Measurements from ENCODE around the gene PAX7. TPM values are rescaled to one million over a fixed set of nuclear protein-coding genes. Genes with fewer than 3 reads are reported as not detected.

PAX7 gene
- total RNA-seq, 1 donor, result not detected

DNA sequence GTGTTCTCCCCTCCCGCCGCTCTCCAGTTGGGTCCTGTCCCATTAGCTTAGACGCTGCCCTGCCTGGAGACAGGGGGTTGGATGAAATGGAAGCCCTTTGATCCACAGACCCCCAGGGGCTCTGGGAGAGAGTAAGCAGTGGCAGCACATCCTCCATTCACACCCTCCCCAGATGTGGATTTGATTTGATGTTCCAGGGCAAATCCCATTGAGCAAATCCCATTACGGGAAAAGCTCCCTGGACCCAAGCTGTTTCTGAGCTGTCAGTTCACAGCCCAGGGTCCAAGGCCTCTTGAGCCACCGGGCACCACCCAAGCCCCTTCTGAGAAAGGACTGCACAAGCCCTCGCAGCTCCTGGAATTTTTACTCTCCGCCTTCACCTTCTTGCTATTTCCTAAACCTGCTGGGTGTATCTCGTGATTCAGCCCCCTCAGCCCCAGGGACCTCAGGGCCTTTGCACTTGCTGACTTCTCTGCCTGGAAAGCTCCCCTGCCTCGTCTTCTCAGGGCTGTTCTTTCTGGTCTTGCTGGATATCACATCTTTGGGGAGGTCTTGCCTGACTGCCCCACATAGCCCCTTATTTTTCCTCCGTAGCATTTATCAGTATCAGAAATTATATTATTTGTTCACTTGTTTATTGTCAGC, 101.1 kb downstream of the PAX7 start:
- no peak overlapping the region for H3K4me3 ChIP-seq (ENCODE audit: insufficient read depth, low read length)
- H3K27me3 ChIP-seq (ENCODE audit: insufficient read depth, low read length), result peaks cover 6% of the 10 kb centered on the region
- TF ChIP-seq, protein P1, sequence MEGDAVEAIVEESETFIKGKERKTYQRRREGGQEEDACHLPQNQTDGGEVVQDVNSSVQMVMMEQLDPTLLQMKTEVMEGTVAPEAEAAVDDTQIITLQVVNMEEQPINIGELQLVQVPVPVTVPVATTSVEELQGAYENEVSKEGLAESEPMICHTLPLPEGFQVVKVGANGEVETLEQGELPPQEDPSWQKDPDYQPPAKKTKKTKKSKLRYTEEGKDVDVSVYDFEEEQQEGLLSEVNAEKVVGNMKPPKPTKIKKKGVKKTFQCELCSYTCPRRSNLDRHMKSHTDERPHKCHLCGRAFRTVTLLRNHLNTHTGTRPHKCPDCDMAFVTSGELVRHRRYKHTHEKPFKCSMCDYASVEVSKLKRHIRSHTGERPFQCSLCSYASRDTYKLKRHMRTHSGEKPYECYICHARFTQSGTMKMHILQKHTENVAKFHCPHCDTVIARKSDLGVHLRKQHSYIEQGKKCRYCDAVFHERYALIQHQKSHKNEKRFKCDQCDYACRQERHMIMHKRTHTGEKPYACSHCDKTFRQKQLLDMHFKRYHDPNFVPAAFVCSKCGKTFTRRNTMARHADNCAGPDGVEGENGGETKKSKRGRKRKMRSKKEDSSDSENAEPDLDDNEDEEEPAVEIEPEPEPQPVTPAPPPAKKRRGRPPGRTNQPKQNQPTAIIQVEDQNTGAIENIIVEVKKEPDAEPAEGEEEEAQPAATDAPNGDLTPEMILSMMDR (IDR thresholded peaks at IDR 0.05; ENCODE audit: extremely low read depth, low read depth, low read length), result no peak
- H3K79me2 ChIP-seq (ENCODE audit: insufficient read depth, low read length), result no peaks in the 10 kb centered on the region
- H3K27ac ChIP-seq (ENCODE audit: low read depth, low read length), result no peak overlapping the region
- no peaks in the 10 kb centered on the region for H3K9me3 ChIP-seq (ENCODE audit: low read depth, low read length)
- H3K4me2 ChIP-seq (ENCODE audit: insufficient read depth, low read length), result no peak overlapping the region
- no peaks in the 10 kb centered on the region for H4K20me1 ChIP-seq (ENCODE audit: insufficient read depth, low read length)
- no peak overlapping the region for H2AFZ ChIP-seq (ENCODE audit: low read length)
- H3K4me1 ChIP-seq (ENCODE audit: insufficient read depth, low read length), result no peaks in the 10 kb centered on the region
- peak; percentile 73 for DNase-seq (ENCODE audit: insufficient read length, low spot score, missing footprints)
- H3K36me3 ChIP-seq (ENCODE audit: insufficient read depth, low read length), result no peaks in the 10 kb centered on the region

DNA sequence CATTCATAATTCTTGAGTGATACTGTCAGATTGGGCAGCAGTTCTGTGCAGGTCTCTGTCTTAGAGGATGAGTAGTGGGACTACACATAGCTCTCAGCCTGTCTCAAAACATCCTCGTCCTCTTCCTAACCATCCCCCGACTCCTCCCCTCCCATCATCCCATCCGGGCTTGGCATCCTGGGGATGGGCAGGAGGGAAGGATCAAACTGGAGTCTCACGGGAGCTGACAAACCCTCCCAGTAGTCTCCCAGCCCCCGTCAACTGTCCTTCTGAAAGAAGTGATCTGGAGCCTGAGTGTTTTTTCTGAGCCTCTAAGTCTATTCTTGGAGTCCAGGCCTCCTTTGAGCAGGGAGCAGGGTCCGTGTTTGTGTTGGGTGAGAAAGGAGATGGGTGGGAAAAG, 102.0 kb downstream of the PAX7 start:
- Histone ChIP-seq H3K4me1 (ENCODE audit: insufficient read depth, low read length) (no peaks in the 10 kb centered on the region), H3K79me2 (ENCODE audit: insufficient read depth, low read length) (no peaks in the 10 kb centered on the region), H3K4me3 (ENCODE audit: insufficient read depth, low read length) (no peak overlapping the region), H3K27ac (ENCODE audit: low read depth, low read length) (no peak overlapping the region), H4K20me1 (ENCODE audit: insufficient read depth, low read length) (no peaks in the 10 kb centered on the region), H3K9me3 (ENCODE audit: low read depth, low read length) (no peaks in the 10 kb centered on the region), H3K27me3 (ENCODE audit: insufficient read depth, low read length) (peaks cover 4% of the 10 kb centered on the region), H3K4me2 (ENCODE audit: insufficient read depth, low read length) (no peak overlapping the region), H3K36me3 (ENCODE audit: insufficient read depth, low read length) (no peaks in the 10 kb centered on the region), H2AFZ (ENCODE audit: low read length) (no peak overlapping the region)
- TF ChIP-seq, protein P1 (IDR thresholded peaks at IDR 0.05; ENCODE audit: extremely low read depth, low read depth, low read length), result no peak
- peak; percentile 47 for DNase-seq (ENCODE audit: insufficient read length, low spot score, missing footprints)

DNA sequence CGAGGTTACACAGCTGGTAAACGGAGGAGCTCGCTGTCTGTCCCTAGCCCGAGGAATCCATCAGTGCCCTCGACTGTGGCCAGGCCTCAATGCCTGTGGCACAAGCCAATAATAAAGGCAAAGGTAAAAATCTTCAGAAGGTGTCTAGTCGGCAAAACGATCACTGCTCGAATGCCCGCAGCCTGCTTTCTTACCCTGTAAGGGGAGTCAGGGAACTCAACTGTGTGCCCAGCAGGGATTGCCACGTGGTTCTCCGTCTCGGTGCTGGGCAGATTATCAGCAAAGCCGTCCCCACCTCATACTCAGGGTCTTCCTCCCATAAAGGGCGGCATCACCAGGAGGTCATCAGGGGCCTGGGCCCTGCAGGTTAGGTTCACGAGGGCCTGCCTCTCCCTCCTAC, 103.4 kb downstream of the PAX7 start:
- no peaks in the 10 kb centered on the region for H3K9me3 ChIP-seq (ENCODE audit: low read depth, low read length)
- TF ChIP-seq, protein P1 (IDR thresholded peaks at IDR 0.05; ENCODE audit: extremely low read depth, low read depth, low read length), result no peak
- H3K4me2 ChIP-seq (ENCODE audit: insufficient read depth, low read length), result no peak overlapping the region
- H3K4me1 ChIP-seq (ENCODE audit: insufficient read depth, low read length), result no peaks in the 10 kb centered on the region
- peaks cover 4% of the 10 kb centered on the region for H3K27me3 ChIP-seq (ENCODE audit: insufficient read depth, low read length)
- no peaks in the 10 kb centered on the region for H4K20me1 ChIP-seq (ENCODE audit: insufficient read depth, low read length)
- no peaks in the 10 kb centered on the region for H3K36me3 ChIP-seq (ENCODE audit: insufficient read depth, low read length)
- no peak overlapping the region for H2AFZ ChIP-seq (ENCODE audit: low read length)
- DNase-seq (ENCODE audit: insufficient read length, low spot score, missing footprints), result peak; percentile 51
- no peak overlapping the region for H3K4me3 ChIP-seq (ENCODE audit: insufficient read depth, low read length)
- no peaks in the 10 kb centered on the region for H3K79me2 ChIP-seq (ENCODE audit: insufficient read depth, low read length)
- no peak overlapping the region for H3K27ac ChIP-seq (ENCODE audit: low read depth, low read length)

DNA sequence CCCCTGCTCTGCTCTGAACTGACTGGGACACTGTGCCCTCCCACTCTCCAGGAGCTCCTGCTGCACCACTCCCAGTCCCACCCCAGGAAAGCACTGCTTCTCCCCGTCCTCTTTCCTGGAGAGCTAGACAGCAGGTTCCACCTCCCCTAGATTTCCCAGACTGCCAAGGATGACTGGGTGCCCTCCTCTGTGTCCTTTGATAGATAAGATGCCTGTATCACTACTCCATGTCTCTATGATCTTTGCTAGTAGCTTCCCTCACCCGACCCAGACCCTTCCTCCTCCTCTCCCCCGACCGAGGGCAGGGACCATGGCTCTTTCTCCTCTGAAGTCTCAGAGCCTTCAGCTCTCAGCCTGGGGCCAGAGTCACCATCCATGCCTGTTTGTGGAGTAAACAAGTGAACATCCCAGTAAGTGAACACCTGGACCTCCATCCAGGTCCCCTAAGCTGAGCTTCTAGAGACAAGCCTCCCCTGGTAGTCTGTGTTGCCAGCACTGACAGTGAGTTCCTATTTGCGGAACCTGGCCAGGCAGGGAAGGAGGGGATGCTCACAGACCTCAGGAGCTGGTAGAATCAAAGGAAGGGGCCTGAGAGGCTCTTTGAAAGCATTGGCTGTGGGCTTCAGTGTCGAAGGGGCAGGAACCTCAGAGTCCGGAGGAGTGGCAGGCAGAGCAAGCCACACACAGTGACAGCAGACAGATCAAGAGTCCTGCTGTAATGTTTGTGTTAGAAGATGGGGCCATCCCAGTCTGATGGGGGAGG, 104.0 kb downstream of the PAX7 start:
- Histone ChIP-seq H3K79me2 (ENCODE audit: insufficient read depth, low read length) (no peaks in the 10 kb centered on the region), H3K27me3 (ENCODE audit: insufficient read depth, low read length) (peaks cover 4% of the 10 kb centered on the region), H3K4me2 (ENCODE audit: insufficient read depth, low read length) (no peak overlapping the region), H3K27ac (ENCODE audit: low read depth, low read length) (no peak overlapping the region), H4K20me1 (ENCODE audit: insufficient read depth, low read length) (no peaks in the 10 kb centered on the region), H3K4me3 (ENCODE audit: insufficient read depth, low read length) (no peak overlapping the region), H3K4me1 (ENCODE audit: insufficient read depth, low read length) (no peaks in the 10 kb centered on the region), H2AFZ (ENCODE audit: low read length) (no peak overlapping the region), H3K36me3 (ENCODE audit: insufficient read depth, low read length) (no peaks in the 10 kb centered on the region), H3K9me3 (ENCODE audit: low read depth, low read length) (no peaks in the 10 kb centered on the region)
- TF ChIP-seq, protein P1 (IDR thresholded peaks at IDR 0.05; ENCODE audit: extremely low read depth, low read depth, low read length), result no peak
- DNase-seq (ENCODE audit: insufficient read length, low spot score, missing footprints), result peak; percentile 71
